ENCODE data around the gene ACTN1. TPM values are rescaled to one million over a fixed set of nuclear protein-coding genes. Genes with fewer than 3 reads are reported as not detected.

The ACTN1 gene
- total RNA-seq, 1 experiment from 2014 or later = 212 TPM

- in situ Hi-C loops (cut with HindIII; ENCODE audit: low pct_unique_long_range_greater_than_20kb, low sequenced_read_pairs) = no loop called here
- H3K36me3 ChIP-seq (ENCODE audit: control insufficient read depth, insufficient read depth, low read length) = no peaks in the 10 kb centered on the region
- BruUV-seq (replicated peaks) = no TSS peak
- DNase-seq (ENCODE audit: low read depth, low spot score) (no peak), ATAC-seq (peak; percentile 59)
- H3K9me3 ChIP-seq (ENCODE audit: control insufficient read depth, insufficient read depth, low read depth, low read length) = no peaks in the 10 kb centered on the region
- POLR2A ChIA-PET = no interaction called here
- intact Hi-C loops (cut with micrococcal nuclease; ENCODE audit: unreplicated experiment) = no loop called here
- H3K4me1 ChIP-seq (ENCODE audit: control insufficient read depth, insufficient read depth, low read length) = peaks cover 61% of the 10 kb centered on the region
- CTCF ChIA-PET = no interaction called here
- H3K27ac ChIP-seq (ENCODE audit: low read length) = peak overlapping the region; percentile 44; the same call in 1 of the 2 replicates
- TF ChIP-seq SIN3A (IDR thresholded peaks at IDR 0.05; ENCODE audit: borderline replicate concordance, insufficient read depth, low read depth, low read length) = no peak
- TF ChIP-seq TCF7L2 (IDR thresholded peaks at IDR 0.05; ENCODE audit: low read depth, low read length) = no peak
- no peak for TF ChIP-seq POLR2AphosphoS5 (IDR thresholded peaks at IDR 0.05; ENCODE audit: low read depth, low read length)
- TF ChIP-seq CTCF (IDR thresholded peaks at IDR 0.05) = no peak
- no peak for TF ChIP-seq REST (IDR thresholded peaks at IDR 0.05; ENCODE audit: insufficient read depth in 1 of 2, low read depth in 2 of 2, low read length in 1 of 2)
- H3K4me3 ChIP-seq (ENCODE audit: low read depth in 2 of 2, low read length in 2 of 2) = no peak overlapping the region
- H3K27me3 ChIP-seq (ENCODE audit: control insufficient read depth, insufficient read depth, low read length) = no peaks in the 10 kb centered on the region
Observed at GRCh38 chr14:68961781-68962584, 17.1 kb downstream of the ACTN1 start.

- in situ Hi-C loops (cut with HindIII; ENCODE audit: low pct_unique_long_range_greater_than_20kb, low sequenced_read_pairs) (no loop called here), intact Hi-C loops (cut with micrococcal nuclease; ENCODE audit: unreplicated experiment) (no loop called here)
- Histone ChIP-seq H3K4me3 (ENCODE audit: low read depth in 2 of 2, low read length in 2 of 2) (no peak overlapping the region), H3K27me3 (ENCODE audit: control insufficient read depth, insufficient read depth, low read length) (no peaks in the 10 kb centered on the region), H3K4me1 (ENCODE audit: control insufficient read depth, insufficient read depth, low read length) (peaks cover 58% of the 10 kb centered on the region), H3K9me3 (ENCODE audit: control insufficient read depth, insufficient read depth, low read depth, low read length) (no peaks in the 10 kb centered on the region), H3K36me3 (ENCODE audit: control insufficient read depth, insufficient read depth, low read length) (no peaks in the 10 kb centered on the region), H3K27ac (ENCODE audit: low read length) (no peak overlapping the region; the same call in 1 of the 2 replicates)
- CTCF ChIA-PET = no interaction called here
- BruUV-seq (replicated peaks) = no TSS peak
- TF ChIP-seq SIN3A (IDR thresholded peaks at IDR 0.05; ENCODE audit: borderline replicate concordance, insufficient read depth, low read depth, low read length) = no peak
- TF ChIP-seq TCF7L2 (IDR thresholded peaks at IDR 0.05; ENCODE audit: low read depth, low read length) = no peak
- no peak for TF ChIP-seq CTCF (IDR thresholded peaks at IDR 0.05)
- no peak for TF ChIP-seq POLR2AphosphoS5 (IDR thresholded peaks at IDR 0.05; ENCODE audit: low read depth, low read length)
- no peak for TF ChIP-seq REST (IDR thresholded peaks at IDR 0.05; ENCODE audit: insufficient read depth in 1 of 2, low read depth in 2 of 2, low read length in 1 of 2)
- POLR2A ChIA-PET = no interaction called here
- ATAC-seq (no peak), DNase-seq (ENCODE audit: low read depth, low spot score) (no peak)
Observed at GRCh38 chr14:68961361-68961760, 17.7 kb downstream of the ACTN1 start.
